ENCODE data around the gene FKBP4.

The FKBP4 gene

DNA sequence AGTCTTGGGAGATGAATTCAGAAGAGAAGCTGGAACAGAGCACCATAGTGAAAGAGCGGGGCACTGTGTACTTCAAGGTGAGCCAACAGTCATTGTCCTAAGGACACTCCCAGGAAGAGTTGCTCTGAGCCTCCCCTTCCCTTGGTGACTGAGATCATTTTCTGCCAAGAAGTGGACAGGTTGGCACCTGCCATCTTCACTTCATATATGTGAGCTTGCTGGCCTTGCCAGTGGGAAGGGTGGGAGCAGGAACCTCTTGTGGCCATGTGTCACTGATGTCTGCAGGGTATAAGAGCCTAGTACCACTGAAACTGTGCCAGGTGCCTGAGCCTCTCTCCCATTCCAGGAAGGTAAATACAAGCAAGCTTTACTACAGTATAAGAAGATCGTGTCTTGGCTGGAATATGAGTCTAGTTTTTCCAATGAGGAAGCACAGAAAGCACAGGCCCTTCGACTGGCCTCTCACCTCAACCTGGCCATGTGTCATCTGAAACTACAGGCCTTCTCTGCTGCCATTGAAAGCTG is 5.3 kb downstream of the FKBP4 start:
- H3K4me3 ChIP-seq (ENCODE audit: insufficient read depth, low read length, poor library complexity, severe bottlenecking), result no peak overlapping the region
- peaks cover 6% of the 10 kb centered on the region; the same call in 1 of the 2 replicates for H3F3A ChIP-seq (ENCODE audit: insufficient read depth)
- H3K36me3 ChIP-seq (ENCODE audit: low read length), result peaks cover 21% of the 10 kb centered on the region
- no peak for TF ChIP-seq EZH2phosphoT487 (conservative IDR thresholded peaks at IDR 0.05; ENCODE audit: low read length)
- TF ChIP-seq, protein P1, sequence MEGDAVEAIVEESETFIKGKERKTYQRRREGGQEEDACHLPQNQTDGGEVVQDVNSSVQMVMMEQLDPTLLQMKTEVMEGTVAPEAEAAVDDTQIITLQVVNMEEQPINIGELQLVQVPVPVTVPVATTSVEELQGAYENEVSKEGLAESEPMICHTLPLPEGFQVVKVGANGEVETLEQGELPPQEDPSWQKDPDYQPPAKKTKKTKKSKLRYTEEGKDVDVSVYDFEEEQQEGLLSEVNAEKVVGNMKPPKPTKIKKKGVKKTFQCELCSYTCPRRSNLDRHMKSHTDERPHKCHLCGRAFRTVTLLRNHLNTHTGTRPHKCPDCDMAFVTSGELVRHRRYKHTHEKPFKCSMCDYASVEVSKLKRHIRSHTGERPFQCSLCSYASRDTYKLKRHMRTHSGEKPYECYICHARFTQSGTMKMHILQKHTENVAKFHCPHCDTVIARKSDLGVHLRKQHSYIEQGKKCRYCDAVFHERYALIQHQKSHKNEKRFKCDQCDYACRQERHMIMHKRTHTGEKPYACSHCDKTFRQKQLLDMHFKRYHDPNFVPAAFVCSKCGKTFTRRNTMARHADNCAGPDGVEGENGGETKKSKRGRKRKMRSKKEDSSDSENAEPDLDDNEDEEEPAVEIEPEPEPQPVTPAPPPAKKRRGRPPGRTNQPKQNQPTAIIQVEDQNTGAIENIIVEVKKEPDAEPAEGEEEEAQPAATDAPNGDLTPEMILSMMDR (IDR thresholded peaks at IDR 0.05; ENCODE audit: insufficient read depth, low read length, poor library complexity, severe bottlenecking), result no peak
- H3K27me3 ChIP-seq (ENCODE audit: low read length), result no peaks in the 10 kb centered on the region
- H3K9ac ChIP-seq (ENCODE audit: low read length), result no peak overlapping the region
- H3K27ac ChIP-seq (ENCODE audit: low read depth, low read length), result no peak overlapping the region
- peaks cover 24% of the 10 kb centered on the region for H3K79me2 ChIP-seq (ENCODE audit: insufficient read depth, low read length)
- H4K20me1 ChIP-seq (ENCODE audit: low read depth, low read length), result no peaks in the 10 kb centered on the region; the same call in 1 of the 2 replicates
- H3K4me2 ChIP-seq (ENCODE audit: low read depth, low read length, poor library complexity, severe bottlenecking), result no peak overlapping the region
- H3K9me3 ChIP-seq (ENCODE audit: insufficient read depth, low read length), result no peaks in the 10 kb centered on the region
- no peaks in the 10 kb centered on the region for H3K9me2 ChIP-seq (replicated peaks; ENCODE audit: insufficient read depth, low read length)
- H2AFZ ChIP-seq (ENCODE audit: low read depth, low read length, severe bottlenecking), result no peak overlapping the region

DNA sequence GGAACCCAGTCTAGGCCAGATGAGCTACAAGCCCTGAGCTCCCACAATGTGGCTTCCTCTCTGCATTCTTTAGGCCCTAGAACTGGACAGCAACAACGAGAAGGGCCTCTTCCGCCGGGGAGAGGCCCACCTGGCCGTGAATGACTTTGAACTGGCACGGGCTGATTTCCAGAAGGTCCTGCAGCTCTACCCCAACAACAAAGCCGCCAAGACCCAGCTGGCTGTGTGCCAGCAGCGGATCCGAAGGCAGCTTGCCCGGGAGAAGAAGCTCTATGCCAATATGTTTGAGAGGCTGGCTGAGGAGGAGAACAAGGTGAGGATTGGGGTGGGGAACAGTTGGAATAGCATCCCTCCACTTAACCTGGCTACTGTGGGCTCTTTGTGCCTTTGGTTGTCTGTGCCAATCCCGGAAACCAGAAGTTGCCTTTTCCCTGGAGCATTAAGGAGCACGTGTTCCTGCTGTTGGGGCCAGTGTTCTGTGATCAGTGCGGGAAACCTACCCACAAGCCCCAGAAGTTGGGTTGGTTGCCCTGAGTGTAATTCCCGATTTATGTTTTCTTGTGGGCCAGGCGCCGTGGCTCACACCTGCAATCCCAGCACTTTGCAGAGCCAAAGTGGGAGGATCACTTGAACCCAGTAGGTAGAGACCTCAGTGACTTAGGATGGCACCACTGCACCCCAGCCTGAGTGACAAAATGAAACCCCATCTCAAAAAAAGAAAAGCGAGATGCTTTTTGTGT is 6.4 kb downstream of the FKBP4 start:
- Histone ChIP-seq H3K79me2 (ENCODE audit: insufficient read depth, low read length) (peaks cover 19% of the 10 kb centered on the region), H3K36me3 (ENCODE audit: low read length) (peaks cover 21% of the 10 kb centered on the region), H2AFZ (ENCODE audit: low read depth, low read length, severe bottlenecking) (no peak overlapping the region), H3K4me2 (ENCODE audit: low read depth, low read length, poor library complexity, severe bottlenecking) (no peak overlapping the region), H3K4me3 (ENCODE audit: insufficient read depth, low read length, poor library complexity, severe bottlenecking) (no peak overlapping the region), H3K27ac (ENCODE audit: low read depth, low read length) (no peak overlapping the region), H3K9ac (ENCODE audit: low read length) (no peak overlapping the region), H3K27me3 (ENCODE audit: low read length) (no peaks in the 10 kb centered on the region), H3K9me3 (ENCODE audit: insufficient read depth, low read length) (no peaks in the 10 kb centered on the region), H4K20me1 (ENCODE audit: low read depth, low read length) (no peaks in the 10 kb centered on the region; the same call in 1 of the 2 replicates), H3K9me2 (replicated peaks; ENCODE audit: insufficient read depth, low read length) (no peaks in the 10 kb centered on the region), H3F3A (ENCODE audit: insufficient read depth) (peaks cover 7% of the 10 kb centered on the region; the same call in 1 of the 2 replicates)
- TF ChIP-seq EZH2phosphoT487 (conservative IDR thresholded peaks at IDR 0.05; ENCODE audit: low read length), result no peak
- TF ChIP-seq, protein P1 (IDR thresholded peaks at IDR 0.05; ENCODE audit: insufficient read depth, low read length, poor library complexity, severe bottlenecking), result no peak

DNA sequence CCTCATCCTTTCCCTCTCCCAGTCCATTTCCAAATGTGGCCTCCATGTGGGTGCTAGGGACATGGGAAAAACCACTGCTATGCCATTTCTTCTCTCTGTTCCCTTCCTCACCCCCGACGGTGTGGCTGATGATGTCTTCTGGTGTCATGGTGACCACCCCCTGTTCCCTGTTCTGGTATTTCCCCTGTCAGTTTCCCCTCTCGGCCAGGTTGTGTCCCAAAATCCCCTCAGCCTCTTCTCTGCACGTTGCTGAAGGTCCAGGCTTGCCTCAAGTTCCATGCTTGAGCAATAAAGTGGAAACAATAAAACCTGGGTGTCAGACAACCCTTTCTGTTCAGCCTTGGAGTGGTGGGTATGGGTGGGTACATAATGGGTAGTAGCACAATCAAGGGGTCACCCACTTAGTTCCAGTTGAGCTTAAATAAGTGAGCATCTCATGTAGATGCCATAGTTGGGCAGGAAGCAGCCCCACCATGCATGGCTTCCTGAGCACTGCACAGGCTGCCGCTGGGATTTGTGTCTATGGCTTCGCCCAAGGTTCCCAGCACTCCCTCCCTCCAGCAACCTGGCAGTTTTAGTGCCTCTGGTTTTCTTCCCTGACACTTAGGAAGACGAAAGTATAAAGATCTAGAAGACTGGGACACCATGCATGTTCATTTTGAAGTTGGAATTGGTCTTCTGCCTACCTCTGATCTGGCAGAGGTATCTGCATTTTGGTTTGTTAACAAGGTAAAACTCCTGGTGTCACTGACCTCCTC is 9.0 kb downstream of the FKBP4 start:
- no peaks in the 10 kb centered on the region for H3K9me3 ChIP-seq (ENCODE audit: insufficient read depth, low read length)
- no peak for TF ChIP-seq EZH2phosphoT487 (conservative IDR thresholded peaks at IDR 0.05; ENCODE audit: low read length)
- TF ChIP-seq, protein P1 (IDR thresholded peaks at IDR 0.05; ENCODE audit: insufficient read depth, low read length, poor library complexity, severe bottlenecking), result no peak
- H2AFZ ChIP-seq (ENCODE audit: low read depth, low read length, severe bottlenecking), result no peak overlapping the region
- H3K9ac ChIP-seq (ENCODE audit: low read length), result no peak overlapping the region
- no peaks in the 10 kb centered on the region for H3K79me2 ChIP-seq (ENCODE audit: insufficient read depth, low read length)
- no peaks in the 10 kb centered on the region for H4K20me1 ChIP-seq (ENCODE audit: low read depth, low read length)
- peaks cover 7% of the 10 kb centered on the region; the same call in 1 of the 2 replicates for H3F3A ChIP-seq (ENCODE audit: insufficient read depth)
- H3K9me2 ChIP-seq (replicated peaks; ENCODE audit: insufficient read depth, low read length), result no peaks in the 10 kb centered on the region
- H3K27me3 ChIP-seq (ENCODE audit: low read length), result no peaks in the 10 kb centered on the region
- no peak overlapping the region for H3K4me3 ChIP-seq (ENCODE audit: insufficient read depth, low read length, poor library complexity, severe bottlenecking)
- H3K4me2 ChIP-seq (ENCODE audit: low read depth, low read length, poor library complexity, severe bottlenecking), result no peak overlapping the region
- H3K27ac ChIP-seq (ENCODE audit: low read depth, low read length), result no peak overlapping the region
- peaks cover 21% of the 10 kb centered on the region for H3K36me3 ChIP-seq (ENCODE audit: low read length)
